Glomerular endothelial cell (primary cell): ENCODE measurements around the gene IFRD2. TPM values are rescaled to one million over a fixed set of nuclear protein-coding genes. Genes with fewer than 3 reads are reported as not detected.
"Not testable (repeated sequence)": the region's sequence is repeated elsewhere in the genome, so short reads cannot be mapped to it uniquely, and the experiment has no call there.

ENCODE experiments used
- DNase-seq: peaks from one replicate; pipeline ENCODE4 v3.0.0-alpha.2; 2011; ENCODE audit warnings: low read depth, low spot score; ENCODE audit errors: extremely low read depth
- total RNA-seq: library from RNA; depleted of rRNA; stranded (reverse); fragments of >200 nt; gene quantifications from 2 replicates; pipeline ENCODE4 v1.2.3, GENCODE V29; 2015

The IFRD2 gene
- total RNA-seq, 1 donor from 2014 or later = 60.3 TPM

DNA sequence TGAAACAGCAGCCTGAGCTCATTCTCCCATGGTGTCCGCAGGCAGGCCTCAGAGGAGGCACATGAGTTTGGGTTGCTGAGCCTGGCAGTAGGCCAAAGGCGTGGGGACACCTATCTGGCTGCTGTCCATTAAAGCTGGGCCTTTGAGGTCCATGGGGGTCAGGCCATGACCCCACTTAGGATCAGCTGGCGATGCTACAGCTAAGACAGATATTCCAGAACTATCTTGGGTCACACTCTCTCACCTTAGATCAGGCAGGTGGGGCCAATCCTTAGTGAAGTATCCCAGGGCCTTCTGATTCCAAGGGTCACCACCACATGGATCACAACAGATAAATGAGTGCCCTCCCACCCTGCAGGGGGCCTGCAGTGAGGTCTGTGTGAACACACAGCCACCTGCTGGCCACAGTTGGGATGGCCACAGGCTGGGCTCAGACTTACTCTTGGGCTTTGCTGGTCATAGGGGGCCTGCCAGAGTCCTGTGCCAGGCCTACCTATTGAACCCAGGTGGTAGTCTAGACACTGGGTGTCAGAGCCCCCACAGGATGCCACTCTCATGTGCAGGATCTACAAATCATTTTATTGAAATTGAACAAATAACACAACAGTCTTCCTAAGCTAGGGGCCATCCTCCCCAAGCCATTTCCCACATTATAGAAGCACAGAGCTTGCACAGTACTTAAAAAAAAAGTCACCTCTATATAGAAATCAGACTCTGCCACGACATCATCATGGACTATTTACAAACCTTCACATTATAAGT is 32.3 kb upstream of the IFRD2 start:
- no peak for DNase-seq

DNA sequence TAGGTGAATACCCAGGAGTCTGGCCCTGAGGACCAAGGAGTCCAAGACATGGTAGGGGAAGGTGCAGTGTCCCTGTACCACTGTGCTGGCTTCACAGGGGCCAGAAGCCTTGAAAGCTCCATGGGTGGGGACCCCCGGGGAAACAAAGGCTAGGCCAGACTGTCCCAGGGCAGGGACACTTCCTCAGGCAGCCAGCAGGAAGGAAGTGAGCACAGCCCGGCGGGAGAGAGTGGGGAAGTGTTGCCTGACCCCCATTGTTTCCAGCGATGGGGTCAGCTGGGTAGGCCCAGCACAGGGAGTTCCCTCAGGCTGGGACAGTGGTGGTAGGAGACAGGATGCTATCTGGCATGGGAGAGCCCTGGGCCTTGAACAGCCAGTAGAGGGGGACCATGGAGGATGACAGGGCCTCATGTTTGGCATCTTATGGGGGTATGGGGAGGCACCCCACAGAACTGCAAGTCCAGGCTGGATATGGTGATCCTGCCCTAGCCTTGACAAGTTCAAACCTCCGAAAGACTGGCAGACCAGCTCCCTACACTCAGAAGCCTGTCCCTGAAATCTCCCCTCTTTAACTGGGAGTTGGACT is 31.5 kb upstream of the IFRD2 start:
- no peak for DNase-seq

DNA sequence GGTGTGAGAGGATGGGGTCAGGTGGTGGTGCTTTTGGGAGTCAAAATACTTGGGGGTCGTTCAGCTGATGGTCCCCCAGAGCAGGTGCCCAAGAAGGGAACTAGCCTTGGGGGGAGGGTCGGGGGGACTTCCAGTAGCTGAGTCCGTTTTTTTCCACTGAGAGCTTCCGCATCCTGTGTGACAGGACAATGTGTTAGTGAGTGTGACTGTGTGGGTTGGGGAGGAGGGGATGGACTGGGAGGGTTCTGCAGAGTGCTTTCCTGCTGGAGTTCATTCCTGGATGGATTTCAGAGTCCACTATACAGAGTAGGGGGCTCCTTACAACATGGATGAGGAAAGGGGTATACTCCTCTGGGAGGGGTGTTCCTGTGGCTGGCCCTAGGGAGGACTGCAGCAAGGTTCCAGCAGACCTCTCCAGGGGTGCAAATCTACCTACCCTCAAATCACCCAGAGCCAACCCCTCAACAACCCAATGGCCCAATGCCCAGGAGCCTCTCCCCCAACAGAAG is 30.9 kb upstream of the IFRD2 start:
- no peak for DNase-seq

- DNase-seq = no peak
These were observed 30.3 kb upstream of the IFRD2 start, which contains the start of gene HYAL2 for GRCh38 chr3:50322386-50323091. TSS of gene HYAL2 (minus strand) at chr3:50322745. CDS start at chr3:50320489, 2,256 bp downstream.

DNA sequence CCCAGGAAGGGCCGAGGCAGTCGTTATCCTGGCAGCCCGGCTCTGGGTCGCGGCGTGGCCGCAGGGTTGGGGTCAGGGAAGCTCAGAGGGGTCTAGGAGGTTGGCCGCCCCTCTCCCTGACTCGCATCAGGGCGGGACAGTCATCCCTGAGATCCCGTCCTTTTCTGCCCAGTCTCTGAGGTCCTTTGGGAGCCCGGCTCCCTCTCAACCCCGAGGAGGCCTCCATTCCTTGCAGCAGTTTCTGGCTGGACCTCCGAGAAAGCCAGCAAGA is 29.8 kb upstream of the IFRD2 start:
- no peak for DNase-seq

DNA sequence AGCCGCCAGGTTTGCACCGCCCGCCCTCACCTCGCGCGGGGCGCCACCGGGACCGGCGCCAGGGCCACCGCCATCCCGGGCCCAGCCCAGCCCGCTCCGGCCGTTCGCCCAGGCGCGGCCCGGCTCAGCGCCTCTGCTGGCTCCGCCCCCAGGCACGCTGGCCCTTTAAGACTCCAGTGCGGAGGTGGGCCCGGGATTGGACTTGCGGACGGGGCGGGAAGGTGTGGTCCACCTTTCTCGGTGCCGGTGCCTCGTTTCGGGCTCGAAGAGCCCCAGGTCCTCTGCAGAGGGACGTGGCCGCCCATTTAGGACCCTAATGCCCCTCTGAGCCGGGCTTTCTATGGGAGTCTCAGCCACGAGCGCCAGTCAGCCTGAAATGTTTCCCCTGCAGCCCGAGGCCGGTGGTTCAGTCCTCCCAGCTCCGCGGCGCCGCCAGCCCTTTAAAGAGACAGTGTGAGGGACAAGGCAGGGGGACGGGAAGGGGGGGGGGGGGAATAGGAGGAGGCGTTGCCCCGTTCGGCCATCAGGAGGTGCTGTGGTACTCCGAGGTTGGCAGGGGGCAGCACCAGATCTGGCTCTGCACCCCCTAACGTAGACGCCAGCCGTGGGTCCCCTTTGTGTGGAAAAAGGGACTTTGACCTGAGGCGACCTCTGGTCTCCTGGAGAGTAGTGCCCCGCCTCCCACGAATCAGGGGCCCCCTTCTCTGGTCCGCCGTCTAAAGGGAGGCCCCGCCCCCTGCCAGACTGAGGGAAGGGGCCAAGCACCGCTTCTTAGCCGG is 29.3 kb upstream of the IFRD2 start:
- no peak for DNase-seq

- no peak for DNase-seq
These were observed 28.7 kb upstream of the IFRD2 start for GRCh38 chr3:50320853-50321335.

- DNase-seq = no peak
These were observed 27.8 kb upstream of the IFRD2 start for GRCh38 chr3:50319894-50320625.

- no peak for DNase-seq
These were observed 27.1 kb upstream of the IFRD2 start for GRCh38 chr3:50319181-50319893.

GRCh38 chr3:50318615-50319014 is 26.4 kb upstream of the IFRD2 start:
- no peak for DNase-seq

DNA sequence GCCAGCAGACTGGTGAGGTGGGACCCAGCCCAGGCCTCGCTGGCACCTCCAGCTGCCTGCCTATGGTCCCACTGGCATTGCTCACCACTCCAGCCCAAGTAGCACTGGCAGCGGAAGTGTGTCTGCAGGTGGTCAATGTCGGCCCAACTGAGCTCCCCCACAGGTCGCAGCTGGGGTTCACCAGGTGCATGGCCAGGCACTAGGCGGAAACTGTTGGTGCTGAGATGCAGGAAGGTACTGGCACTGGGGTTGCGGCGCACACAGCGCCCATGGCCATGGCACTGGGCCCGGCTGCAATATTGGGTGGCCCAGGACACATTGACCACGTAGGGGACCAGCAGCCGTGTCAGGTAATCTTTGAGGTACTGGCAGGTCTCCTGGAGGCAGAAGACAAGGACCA is 25.9 kb upstream of the IFRD2 start:
- DNase-seq = no peak

DNA sequence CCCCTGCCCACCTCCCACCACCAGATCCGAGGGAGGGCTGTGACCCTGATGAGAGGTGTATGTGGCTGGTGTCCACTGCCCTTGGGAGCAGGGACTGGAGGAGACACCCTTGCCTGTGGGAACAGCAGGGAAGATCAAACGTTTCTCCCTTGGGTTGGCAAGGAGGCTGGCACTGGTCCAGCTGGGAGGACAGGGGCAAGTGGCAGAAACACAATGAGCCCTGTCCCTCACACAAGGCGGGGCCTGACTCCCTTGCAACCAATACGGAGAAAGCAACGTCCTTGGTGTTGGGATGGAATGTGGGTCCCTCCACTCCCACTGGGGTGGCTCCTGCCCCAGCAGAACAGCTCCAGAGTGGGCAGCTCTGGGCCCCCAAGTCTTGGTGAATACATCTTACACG is 25.1 kb upstream of the IFRD2 start:
- DNase-seq = no peak

DNA sequence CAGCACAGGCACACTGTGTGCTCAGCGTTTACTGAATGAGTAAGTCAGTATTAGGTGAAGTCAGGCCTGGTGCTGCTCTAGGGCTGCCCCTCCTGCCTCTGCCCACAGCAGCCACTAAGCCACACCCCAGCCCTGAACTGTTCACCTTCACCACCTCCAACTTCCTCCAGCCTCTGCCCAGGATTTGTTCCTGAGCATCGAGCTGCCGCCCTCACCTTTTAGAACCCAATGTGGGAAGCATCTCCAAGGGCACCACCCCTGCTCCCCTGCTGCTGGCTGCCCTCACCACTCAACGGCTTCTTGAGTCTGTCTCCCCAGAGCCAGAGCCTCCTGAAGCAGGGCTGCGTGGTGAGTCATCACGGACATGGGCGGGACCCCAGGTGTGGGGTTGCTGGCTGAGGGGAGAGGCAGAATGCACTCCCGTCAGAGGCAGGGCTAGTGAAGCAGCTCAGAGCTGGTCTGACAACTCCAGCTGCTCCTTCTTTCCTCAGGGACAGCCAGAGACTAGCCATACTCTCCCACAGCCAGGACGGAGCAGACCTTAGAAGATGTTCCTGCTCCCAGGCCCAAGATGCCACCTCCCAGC is 24.5 kb upstream of the IFRD2 start:
- no peak for DNase-seq

GRCh38 chr3:50314816-50315215 is 22.6 kb upstream of the IFRD2 start:
- DNase-seq = no peak

DNA sequence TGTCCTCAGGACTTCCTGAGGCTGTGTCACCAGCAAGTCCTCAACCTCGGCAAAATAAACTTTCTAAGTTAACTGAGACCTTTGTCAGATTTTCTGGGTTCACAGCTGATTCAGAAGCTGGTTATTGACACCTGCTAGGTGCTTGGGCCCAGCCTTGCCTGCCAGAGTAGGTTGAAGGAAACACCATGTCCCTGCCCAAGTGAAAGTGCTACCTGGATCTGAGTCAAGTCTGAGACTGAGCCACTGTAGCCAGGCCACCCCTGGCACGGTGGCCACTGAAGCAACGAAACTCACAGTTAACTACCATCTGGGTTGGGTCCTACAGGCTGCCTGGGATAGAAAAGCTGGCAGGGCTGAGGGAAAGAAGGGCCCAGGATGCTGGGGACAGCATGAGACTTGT is 22.1 kb upstream of the IFRD2 start:
- no peak for DNase-seq

DNA sequence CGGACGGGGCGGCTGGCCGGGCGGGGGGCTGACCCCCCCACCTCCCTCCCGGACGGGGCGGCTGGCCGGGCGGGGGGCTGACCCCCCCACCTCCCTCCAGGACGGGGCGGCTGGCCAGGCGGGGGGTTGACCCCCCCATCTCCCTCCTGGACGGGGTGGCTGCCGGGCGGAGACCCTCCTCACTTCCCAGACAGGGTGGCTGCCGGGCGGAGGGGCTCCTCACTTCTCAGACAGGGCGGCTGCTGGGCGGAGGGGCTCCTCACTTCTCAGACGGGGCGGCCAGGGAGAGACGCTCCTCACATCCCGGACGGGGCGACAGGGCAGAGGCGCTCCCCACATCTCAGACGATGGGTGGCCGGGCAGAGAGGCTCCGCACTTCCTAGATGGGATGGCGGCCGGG is 19.8 kb upstream of the IFRD2 start:
- DNase-seq = not testable (repeated sequence)

- DNase-seq = no peak
These were observed 12.4 kb upstream of the IFRD2 start for GRCh38 chr3:50304601-50305000.

DNA sequence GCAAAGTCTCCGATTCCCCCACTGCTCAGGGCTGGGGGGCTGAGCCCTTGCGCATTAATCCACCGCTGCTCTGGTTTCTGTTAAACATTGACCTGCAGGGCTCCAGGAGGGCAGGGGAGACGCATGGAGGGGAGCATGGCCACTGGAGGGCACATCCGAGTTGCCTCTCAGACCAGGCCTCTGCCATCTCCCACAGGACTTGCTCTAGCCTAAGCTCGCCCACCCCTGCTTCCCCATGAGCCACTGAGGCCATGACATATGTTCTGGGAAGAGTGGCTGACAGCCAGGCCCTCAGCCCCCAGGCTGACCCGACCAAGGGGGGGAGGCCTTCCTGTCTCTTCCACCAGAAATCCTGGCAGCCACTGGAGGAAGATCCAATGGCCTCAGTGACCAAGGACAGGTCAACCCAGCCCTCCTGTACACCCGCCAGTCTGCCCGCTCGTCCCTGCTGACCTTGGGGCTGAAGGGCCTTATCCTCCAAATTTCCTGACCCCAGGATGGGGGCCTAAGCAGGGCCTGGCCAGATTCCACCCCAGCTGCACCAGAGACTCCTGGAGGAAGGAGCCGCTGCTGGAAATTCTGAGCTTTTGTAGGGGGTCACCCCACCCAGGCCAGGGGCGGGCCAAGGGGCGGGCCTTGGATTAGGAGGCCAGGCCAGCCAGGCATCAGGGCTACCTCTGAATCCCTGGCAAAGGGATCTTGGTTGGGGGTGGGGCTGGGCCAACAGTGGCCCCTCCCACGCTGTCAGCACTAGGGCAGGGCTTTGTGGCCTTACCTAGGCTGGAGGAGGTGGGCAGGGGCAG is 11.0 kb upstream of the IFRD2 start, which contains the start of gene HYAL1:
Gene HYAL1, minus strand, starts transcription at position 562 of the 803 bp plus-strand sequence. CDS start 618 bp downstream, outside the sequence.
- no peak for DNase-seq
